GM12891 (cell line): ENCODE data around the gene SNX24.
"Not testable (repeated sequence)": the region's sequence is repeated elsewhere in the genome, so short reads cannot be mapped to it uniquely, and the experiment has no call there.

ENCODE experiments used
- PAX5 ChIP-seq: IDR thresholded peaks from 2 replicates; pipeline ENCODE4 v1.6.1; 2011; ENCODE audit warnings: low read length, moderate library complexity, mild to moderate bottlenecking; ENCODE audit not compliant: insufficient read depth, severe bottlenecking
- POLR2A ChIP-seq: IDR thresholded peaks from 2 replicates; pipeline ENCODE4 v1.6.1; 2011; ENCODE audit warnings: low read depth, low read length, control low read depth
- POLR2AphosphoS5 ChIP-seq: IDR thresholded peaks from 2 replicates; pipeline ENCODE4 v1.6.1; 2011; ENCODE audit warnings: low read depth, low read length, control low read depth
- TAF1 ChIP-seq: IDR thresholded peaks from 2 replicates; pipeline ENCODE4 v1.6.1; 2011; ENCODE audit warnings: low read depth, low read length, control low read depth

DNA sequence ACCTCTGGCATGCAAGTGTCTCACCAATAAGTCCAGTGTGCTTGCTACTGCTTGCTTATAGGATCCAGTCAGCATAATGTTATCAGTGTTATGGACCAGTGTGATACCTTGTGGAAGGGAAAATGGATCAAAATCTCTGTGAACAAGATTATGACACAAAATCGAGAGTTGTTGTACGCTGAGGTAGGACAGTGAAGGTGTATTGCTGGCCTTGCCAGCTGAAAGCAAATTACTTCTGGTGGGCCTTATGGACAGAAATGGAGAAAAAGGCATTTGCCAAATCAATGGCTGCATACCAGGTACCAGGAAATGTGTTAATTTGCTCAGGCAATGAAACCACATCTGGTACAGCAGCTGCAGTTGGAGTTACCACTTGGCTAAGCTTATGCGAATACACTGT lies 128.8 kb downstream of the SNX24 start:
- TF ChIP-seq PAX5, TAF1, POLR2A, POLR2AphosphoS5: not testable (repeated sequence)
